HT1080 (cell line): ENCODE data around the gene NUDT16L1. TPM values are rescaled to one million over a fixed set of nuclear protein-coding genes. Genes with fewer than 3 reads are reported as not detected.

Experiments
- DNase-seq: peaks from one replicate; pipeline ENCODE4 v3.0.0-alpha.2; 2015; ENCODE audit warnings: low read depth
- total RNA-seq: library from RNA; depleted of rRNA; stranded (reverse); fragments of >200 nt; shearing (Covaris generic); gene quantifications from 2 replicates; pipeline ENCODE4 v1.2.3, GENCODE V29; 2014

The NUDT16L1 gene
- total RNA-seq, 1 experiment from 2014 or later, result 27.3 TPM

GRCh38 chr16:4693956-4694641 lies 737 bp downstream of the NUDT16L1 start:
- no peak for DNase-seq

- DNase-seq, result no peak
These were observed 1.5 kb downstream of the NUDT16L1 start for GRCh38 chr16:4694642-4695451.

DNA sequence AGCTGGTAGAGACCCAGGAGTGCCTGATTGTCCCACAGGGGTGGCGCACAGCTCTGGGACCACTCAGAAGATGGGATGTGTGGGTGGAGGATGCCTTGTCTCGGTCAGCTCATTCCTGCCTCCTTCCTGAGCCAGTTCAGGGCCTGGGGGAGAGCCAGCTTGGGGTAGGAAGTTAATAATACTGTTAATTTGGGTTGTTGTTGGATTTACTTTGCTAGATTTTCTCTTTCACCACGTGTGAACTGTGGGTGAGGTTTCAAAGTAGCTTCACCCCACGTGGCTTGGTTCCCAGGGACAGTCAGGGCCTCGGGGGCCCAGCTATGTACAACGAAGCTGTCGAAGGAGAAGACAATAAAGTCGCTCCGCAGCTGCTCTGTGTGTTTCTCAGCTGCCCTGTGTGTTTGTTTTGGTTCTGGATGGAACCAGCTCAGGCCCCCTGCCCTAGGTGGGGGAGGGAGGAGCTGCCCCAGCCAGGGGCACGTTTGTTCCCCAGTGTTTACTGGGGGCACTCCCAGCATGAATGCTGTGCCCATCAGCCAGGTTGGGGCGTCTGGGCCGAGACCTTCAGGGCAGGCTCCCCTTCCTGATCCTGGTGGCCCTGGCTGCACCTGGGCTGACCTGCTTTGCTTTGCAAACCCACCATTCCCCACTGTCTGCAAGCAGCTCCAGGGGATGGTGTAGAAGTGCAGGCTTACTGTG lies 2.3 kb downstream of the NUDT16L1 start:
- no peak for DNase-seq

- no peak for DNase-seq
These were observed 3.0 kb downstream of the NUDT16L1 start for GRCh38 chr16:4696172-4696904.

GRCh38 chr16:4696905-4697847 lies 3.8 kb downstream of the NUDT16L1 start:
- no peak for DNase-seq

GRCh38 chr16:4697848-4698291 lies 4.5 kb downstream of the NUDT16L1 start:
- no peak for DNase-seq

DNA sequence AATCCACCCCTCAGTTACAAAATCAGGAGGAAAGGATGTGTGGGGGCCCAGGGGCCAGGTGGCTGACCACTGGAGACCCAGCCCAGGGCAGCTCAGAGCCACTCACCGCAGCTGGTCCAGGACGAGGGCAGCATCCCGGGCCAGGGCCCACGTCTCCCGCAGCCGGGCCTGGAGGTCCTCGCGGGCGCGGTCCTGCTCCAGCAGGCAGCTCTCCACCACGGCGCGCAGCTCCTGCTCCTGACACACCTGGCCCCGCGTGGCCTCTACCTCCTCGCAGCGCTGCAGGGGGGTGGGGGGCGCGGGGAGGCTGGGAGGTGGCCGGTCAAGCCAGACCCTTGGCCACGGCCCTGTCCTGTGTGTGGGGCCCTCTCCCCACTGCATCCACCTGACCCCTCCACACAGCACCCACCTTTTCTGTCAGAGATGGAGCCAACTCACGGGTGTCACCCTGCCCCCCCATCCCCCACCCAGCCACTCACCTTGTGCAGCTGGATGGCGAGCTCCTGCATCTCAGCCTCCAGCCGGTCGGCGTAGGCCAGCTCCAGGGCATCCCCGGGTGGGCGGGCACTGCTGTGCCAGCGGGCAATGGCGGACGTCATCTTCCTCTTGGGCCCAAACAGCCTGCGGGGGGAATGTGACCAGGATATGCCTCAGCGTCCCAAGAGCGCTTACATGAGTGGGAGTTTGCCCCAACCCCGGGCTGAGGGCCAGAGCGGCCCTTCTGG lies 5.1 kb downstream of the NUDT16L1 start:
- DNase-seq, result no peak

DNA sequence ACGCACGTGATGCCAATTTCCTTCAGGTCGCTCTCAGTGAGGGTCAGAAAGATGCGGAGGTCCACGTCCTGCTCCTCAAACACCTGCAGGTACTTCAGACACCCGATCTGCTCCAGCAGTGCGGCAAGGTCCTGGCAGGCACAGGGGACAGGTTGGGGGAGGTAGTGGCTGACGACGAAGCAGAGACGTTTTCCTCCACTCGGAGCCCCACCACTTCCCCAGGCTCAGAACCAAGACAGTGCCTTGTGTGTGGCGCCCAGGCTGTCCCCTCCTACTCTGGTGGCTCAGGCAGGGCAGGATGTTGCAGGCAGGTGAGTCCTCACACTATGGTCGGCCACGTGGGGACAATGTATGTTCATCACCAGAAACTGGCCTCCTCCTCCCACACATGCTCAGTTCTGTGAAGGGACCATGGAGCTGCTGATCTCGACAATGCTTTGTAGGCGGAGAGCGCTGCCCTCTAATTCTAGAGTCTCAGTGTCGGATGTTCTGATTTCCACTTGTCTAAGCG lies 5.7 kb downstream of the NUDT16L1 start:
- no peak for DNase-seq

GRCh38 chr16:4700380-4700996 lies 7.1 kb downstream of the NUDT16L1 start:
- no peak for DNase-seq

DNA sequence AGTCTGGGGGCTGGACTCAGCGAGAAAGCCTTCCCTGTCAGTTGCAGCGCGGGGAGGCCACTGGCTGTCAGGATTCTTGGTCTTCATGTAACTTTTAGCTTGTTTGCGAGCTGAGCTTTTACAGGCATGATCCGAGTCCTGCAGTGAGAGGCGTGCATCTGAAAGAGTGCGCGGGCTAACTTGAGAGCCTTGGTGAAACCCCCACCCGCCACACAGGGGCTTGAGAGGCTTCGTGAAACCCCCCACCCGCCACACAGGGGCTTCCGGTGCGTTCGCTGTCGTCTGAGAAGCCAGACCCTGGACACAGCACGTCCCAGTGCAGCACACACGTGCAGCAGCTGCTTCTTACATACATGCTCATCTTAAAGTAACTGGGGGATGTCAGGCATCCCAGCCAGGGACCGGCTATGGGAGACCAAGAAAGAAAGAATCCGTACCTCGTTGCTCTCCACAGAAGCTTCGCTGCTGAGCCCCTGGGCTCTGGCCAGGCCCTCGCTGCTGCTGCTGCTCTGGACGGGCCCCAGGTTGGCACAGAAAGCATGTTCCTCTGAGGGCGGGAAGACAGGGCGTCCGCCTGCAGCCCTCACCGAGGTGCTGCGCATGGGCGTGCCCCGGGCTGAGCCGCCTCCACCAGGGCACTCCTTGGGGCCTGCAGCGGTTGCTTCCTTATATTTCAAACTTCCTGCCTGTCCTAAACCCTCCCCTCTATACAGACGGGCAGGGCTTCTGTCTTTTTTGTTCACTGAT lies 7.8 kb downstream of the NUDT16L1 start:
- DNase-seq, result no peak

GRCh38 chr16:4701791-4702465 lies 8.6 kb downstream of the NUDT16L1 start:
- no peak for DNase-seq

- no peak for DNase-seq
These were observed 9.1 kb downstream of the NUDT16L1 start for GRCh38 chr16:4702466-4702808.

DNA sequence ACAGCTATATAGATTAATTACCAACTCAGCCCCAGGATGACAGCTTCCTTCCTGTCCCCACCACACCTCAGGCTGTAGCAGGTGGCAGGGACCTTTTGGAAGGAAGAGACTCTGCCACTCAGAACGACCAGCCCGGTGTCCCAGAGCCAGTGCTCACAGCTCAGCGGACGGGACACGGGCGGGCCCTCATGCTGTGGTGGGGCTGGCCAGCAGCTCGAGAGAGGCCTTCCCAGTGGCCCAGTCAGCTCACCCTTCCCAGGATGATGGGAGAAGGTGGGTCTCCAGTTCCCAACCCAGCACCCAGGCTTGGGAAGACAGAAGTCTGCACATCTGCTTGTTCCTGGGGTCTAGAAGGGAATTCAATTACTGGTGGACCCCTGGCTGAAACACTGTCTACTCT lies 10.5 kb downstream of the NUDT16L1 start:
- no peak for DNase-seq

- DNase-seq, result no peak
These were observed 11.1 kb downstream of the NUDT16L1 start for GRCh38 chr16:4704491-4704890.

- no peak for DNase-seq
These were observed 11.6 kb downstream of the NUDT16L1 start for GRCh38 chr16:4704913-4705312.

DNA sequence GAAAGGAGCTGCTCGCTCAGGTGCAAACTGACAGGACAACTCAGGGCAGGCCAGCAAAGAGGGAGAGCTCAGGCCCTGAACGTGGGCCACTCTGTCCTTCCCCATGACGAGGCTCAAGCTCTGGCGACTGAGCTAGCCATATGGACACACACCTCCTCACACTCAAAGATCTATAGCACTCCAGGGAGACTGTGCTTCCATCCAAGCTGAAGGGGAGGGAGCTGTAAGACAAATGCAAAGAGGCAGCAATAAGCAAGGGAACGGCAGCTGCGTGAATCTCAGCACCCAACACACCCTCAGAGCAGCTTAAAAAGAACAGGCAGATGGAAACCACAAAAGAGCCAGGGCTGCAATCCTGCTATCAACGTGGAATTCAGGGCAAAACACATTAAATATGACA lies 13.5 kb downstream of the NUDT16L1 start:
- DNase-seq, result no peak

GRCh38 chr16:4709481-4709880 lies 16.1 kb downstream of the NUDT16L1 start:
- DNase-seq, result no peak
